HG02798 (cell line): ENCODE measurements around the gene CWC27.
"Not testable (repeated sequence)": the region's sequence is repeated elsewhere in the genome, so short reads cannot be mapped to it uniquely, and the experiment has no call there.

ENCODE experiments used
- ATAC-seq: cut with Tn5 transposase; IDR thresholded peaks from one replicate; pipeline ENCODE4 v1.9.1; 2021; ENCODE audit warnings: mild to moderate bottlenecking; ENCODE audit not compliant: unreplicated experiment, poor library complexity

The CWC27 gene

DNA sequence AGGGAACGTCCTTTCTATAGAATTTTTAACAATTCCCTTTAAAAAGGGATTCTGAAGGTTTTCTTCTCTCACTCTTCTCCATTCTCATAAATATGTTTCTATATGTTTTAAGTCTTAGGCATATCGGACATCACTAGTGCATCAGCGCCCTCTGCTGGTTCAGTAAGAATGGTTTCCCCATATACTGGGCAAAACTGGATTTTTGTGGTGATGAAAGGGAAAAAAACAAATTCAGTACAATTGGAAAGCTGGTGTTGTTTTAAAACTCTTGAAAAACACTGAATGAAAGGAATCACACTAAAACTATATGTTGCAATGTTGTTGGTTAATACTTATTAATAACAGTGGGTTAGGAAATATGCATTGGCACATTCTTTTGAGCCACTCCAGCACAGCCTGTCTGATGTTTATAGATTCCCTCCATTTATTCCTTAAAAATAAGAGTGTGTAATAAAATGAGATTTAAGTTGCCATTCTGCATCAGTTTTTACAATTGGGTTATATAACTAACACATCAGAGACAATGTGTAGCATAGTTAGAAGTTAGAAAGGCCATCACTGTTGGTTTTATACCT is 15.8 kb downstream of the CWC27 start:
- ATAC-seq = peak; percentile 87

- no peak for ATAC-seq
These were observed 17.6 kb downstream of the CWC27 start for GRCh38 chr5:64786372-64786771.

DNA sequence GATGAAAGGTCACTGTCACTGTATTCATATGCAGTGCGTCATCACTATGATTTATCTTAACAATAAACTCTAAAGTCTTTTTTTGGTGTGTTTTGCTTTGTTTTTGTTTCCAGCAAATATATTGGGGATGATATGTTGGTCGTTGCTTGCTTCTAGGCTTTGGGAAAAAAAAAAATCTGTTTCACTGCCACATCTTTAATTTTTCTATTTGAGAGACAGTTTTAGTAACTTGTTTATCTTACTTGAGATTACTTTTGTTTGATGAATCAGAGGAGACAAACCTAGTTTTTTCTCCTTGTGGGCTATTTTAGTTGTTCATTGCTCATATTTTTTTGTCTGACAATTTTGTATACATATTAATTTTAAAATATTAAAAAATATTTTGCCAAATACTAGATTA is 19.4 kb downstream of the CWC27 start:
- ATAC-seq = no peak

DNA sequence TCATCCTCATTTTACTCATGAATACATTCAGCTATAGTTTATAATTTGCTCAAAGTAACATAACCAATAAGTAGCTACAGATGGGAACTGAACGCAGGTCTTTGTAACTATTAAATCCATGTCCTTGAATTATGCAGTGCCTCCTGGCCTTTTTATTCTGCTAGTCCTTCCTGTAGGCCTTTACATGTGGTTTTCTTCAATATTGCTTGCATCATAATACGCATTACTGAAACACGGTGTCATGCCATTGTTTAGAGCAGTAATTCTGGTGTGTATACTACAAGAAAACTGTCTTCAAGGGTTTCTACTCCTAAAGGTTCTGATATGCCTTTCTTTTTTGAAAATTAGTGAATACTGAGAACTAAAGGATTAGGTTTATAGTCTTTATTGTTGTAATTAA is 20.7 kb downstream of the CWC27 start:
- no peak for ATAC-seq

GRCh38 chr5:64790210-64790609 is 21.5 kb downstream of the CWC27 start:
- ATAC-seq = no peak

- ATAC-seq = no peak
These were observed 23.7 kb downstream of the CWC27 start for GRCh38 chr5:64792469-64792868.

- ATAC-seq = no peak
These were observed 25.5 kb downstream of the CWC27 start for GRCh38 chr5:64794053-64794770.

GRCh38 chr5:64796301-64796700 is 27.6 kb downstream of the CWC27 start:
- ATAC-seq = no peak

- ATAC-seq = no peak
These were observed 32.2 kb downstream of the CWC27 start for GRCh38 chr5:64800926-64801325.

- no peak for ATAC-seq
These were observed 37.8 kb downstream of the CWC27 start for GRCh38 chr5:64806537-64806936.

GRCh38 chr5:64807520-64807919 is 38.8 kb downstream of the CWC27 start:
- ATAC-seq = no peak

- ATAC-seq = peak; percentile 65
These were observed 42.4 kb downstream of the CWC27 start for GRCh38 chr5:64811050-64811640.

DNA sequence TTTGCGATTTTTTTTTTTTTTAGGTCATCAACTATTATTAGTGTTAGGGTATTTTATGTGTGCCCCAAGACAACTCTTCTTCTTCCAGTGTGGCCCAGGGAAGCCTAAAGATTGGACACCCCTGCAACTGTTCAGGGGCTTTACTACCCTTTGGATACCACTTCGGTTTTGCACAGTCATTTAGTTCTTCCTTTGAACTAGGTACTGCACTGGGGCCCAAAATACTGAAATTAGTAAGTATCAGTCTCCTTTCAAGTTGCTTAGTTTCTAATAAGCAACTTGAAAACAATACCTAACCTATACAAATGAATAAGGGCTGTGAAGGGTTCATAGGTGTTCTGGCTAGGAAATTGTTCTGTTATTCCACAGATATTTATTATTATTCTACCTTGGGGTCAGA is 45.3 kb downstream of the CWC27 start:
- peak; percentile 92 for ATAC-seq

- ATAC-seq = no peak
These were observed 49.5 kb downstream of the CWC27 start for GRCh38 chr5:64818245-64818644.

DNA sequence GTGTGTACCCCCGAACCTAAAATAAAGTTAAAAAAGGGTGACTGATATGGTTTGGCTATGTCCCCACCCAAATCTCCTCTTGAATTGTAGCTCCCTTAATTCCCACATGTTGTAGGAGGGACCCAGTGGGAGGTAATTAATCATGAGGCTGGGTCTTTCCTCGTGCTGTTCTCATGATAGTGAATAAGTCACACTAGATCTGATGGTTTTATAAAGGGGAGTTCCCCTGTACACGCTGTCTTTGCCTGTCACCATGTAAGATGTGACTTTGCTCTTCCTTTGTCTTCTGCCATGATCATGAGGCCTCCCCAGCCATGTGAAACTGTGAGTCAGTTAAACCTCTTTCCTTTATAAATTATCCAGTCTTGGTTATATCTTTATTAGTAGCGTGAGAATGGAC is 50.6 kb downstream of the CWC27 start:
- not testable (repeated sequence) for ATAC-seq

DNA sequence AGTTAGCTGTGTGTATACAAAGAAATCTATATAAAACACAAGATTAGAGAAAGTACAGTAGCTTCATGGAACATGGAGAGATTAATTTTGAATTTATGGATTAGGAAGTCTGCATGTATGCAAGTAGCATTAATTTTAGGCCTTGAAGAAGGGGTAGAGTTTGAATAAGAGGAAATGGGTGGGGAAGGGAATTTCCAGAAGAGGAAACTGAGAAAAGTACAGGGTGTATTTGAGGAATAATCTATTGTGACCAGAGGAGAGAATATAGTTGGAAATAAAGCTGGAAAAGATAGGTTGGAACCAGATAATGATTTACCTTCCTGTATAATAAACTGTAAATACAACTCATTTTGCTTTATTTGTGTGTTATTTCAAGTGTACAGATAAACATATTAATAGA is 53.6 kb downstream of the CWC27 start:
- ATAC-seq = no peak

- no peak for ATAC-seq
These were observed 57.8 kb downstream of the CWC27 start for GRCh38 chr5:64826541-64826940.

DNA sequence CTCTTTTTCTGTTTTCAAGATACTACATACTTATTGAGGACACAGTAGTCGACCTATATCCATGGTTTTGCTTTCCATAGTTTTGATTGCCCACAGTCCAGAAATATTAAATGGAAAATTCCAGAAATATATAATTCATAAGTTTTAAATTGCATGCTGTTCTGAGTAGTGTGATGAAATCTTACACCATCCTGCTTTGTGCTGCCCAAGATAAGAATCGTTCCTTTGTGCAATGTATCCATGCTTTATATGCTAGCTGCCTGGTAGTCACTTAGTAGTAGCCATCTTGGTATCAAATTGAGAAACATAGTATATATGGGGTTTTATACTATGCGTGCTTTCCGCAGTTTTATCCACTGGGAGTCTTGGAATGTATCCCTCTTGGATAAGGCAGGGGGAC is 59.0 kb downstream of the CWC27 start:
- ATAC-seq = no peak

DNA sequence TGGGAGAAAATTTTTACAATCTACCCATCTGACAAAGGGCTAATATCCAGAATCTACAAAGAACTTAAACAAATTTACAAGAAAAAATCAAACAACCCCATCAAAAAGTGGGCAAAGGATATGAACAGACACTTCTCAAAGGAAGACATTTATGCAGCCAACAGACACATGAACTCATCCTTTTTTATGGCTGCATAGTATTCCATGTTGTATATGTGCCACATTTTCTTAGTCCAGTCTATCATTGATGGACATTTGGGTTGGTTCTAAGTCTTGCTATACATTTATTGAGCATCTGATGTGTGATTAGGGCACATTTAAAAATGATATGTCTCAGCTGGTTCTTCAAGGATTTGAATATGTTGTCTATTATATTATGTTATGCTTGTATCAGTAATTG is 61.9 kb downstream of the CWC27 start:
- ATAC-seq = not testable (repeated sequence)

DNA sequence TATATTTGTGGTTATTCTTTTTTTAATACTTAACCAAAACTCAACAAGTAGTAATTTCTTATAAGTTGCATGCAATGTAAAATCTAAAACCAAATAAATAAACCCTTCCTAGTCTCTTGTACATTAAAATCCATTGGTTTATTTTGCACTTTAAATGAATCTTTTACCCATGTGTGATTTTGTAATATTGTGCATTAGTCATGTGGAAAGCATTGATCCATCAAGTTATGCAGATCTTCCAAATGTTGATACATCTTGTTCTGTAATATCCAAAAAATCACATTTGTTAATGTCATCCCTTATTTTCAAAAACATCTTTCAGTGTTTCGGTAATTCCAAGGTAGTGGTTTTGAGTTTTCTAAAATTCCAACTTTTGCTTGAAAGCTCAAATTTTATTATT is 63.3 kb downstream of the CWC27 start:
- no peak for ATAC-seq

- ATAC-seq = no peak
These were observed 65.3 kb downstream of the CWC27 start for GRCh38 chr5:64834037-64834436.

GRCh38 chr5:64834611-64835010 is 65.9 kb downstream of the CWC27 start:
- ATAC-seq = no peak
